ENCODE results near the gene FZR1. TPM values are rescaled to one million over a fixed set of nuclear protein-coding genes. Genes with fewer than 3 reads are reported as not detected.

FZR1 gene
- total and polyA plus RNA-seq, 9 of the 15 experiments (the other 6 are each of a cell fraction or from before 2014, with no cell fraction given) = 0.18 to 48.0 (median 22.2) TPM

DNA sequence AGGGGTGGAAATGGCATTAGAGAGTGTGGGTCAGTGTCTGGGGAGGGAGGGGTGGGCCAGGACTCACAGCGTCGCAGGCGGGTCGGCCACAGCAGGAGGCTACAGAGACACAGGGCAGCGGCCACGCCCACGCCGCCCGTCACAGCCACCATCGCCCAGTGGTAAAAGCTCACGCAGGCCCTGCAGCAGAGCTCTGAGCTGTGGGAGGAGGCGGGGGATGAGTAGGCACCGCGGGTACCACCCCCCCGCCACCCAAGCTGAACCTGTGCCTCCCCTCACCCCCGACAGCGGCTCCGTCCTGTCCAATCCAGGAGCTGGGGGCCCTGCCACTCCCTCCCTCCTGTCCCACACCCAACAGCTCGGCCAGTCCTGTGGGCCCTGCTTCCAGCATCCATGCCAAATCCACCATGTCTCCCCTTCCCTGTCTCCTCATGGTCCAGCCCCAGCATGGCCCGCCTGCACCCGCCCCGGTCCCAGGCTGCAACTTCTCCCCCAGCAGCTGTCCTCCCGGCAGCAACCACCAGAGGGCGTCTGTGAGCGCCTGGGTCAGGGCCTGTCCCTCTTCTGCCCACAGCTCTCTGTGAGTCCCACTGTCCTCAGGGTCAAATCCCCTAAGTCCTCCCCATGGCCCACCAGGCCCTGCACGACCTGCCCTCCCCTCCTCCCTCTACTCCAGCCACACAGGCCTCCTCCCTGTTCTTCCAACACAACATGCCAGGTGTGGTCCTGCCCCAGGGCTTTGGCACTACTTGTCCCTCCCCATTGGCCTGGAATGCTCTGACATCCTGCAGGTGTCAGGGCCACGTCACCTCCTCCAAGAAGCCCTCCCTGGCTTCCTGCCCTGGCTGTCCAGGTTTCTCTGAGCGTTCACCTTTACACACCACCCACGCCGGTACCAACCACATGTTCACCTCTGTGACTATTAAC, 38.9 kb downstream of the FZR1 start (continued):
- TF ChIP-seq CHD1 (IDR thresholded peaks at IDR 0.05; ENCODE audit: low read length) (no peak), CBX8 (IDR thresholded peaks at IDR 0.05; ENCODE audit: borderline replicate concordance, extremely low read depth, low read depth, low read length, poor library complexity, severe bottlenecking) (no peak), FOXM1 (IDR thresholded peaks at IDR 0.05; ENCODE audit: low read depth) (no peak), FOXM1 (CRISPR knock-in tag; IDR thresholded peaks at IDR 0.05; ENCODE audit: low read depth) (no peak), PURB (CRISPR knock-in tag; IDR thresholded peaks at IDR 0.05; ENCODE audit: low read depth) (no peak), CBFB (CRISPR knock-in tag; IDR thresholded peaks at IDR 0.05) (no peak), ZNF583 (CRISPR knock-in tag; IDR thresholded peaks at IDR 0.05) (no peak), FOXK2 (conservative IDR thresholded peaks at IDR 0.05 in 1 of 2, IDR thresholded peaks at IDR 0.05 in 1 of 2; ENCODE audit: low read depth in 2 of 2) (no peak), ZEB2 (IDR thresholded peaks at IDR 0.05) (no peak), TCF3 (CRISPR knock-in tag; IDR thresholded peaks at IDR 0.05) (no peak), NR2C2 (CRISPR knock-in tag; IDR thresholded peaks at IDR 0.05) (no peak), NR2C2 (tag; IDR thresholded peaks at IDR 0.05) (no peak), MCM3 (IDR thresholded peaks at IDR 0.05) (no peak), TSC22D4 (tag; IDR thresholded peaks at IDR 0.05) (no peak)
- TF ChIP-seq, protein P1, sequence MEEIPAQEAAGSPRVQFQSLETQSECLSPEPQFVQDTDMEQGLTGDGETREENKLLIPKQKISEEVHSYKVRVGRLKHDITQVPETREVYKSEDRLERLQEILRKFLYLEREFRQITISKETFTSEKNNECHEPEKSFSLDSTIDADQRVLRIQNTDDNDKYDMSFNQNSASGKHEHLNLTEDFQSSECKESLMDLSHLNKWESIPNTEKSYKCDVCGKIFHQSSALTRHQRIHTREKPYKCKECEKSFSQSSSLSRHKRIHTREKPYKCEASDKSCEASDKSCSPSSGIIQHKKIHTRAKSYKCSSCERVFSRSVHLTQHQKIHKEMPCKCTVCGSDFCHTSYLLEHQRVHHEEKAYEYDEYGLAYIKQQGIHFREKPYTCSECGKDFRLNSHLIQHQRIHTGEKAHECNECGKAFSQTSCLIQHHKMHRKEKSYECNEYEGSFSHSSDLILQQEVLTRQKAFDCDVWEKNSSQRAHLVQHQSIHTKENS (CRISPR knock-in tag; IDR thresholded peaks at IDR 0.05) = no peak
- TF ChIP-seq, protein P2, sequence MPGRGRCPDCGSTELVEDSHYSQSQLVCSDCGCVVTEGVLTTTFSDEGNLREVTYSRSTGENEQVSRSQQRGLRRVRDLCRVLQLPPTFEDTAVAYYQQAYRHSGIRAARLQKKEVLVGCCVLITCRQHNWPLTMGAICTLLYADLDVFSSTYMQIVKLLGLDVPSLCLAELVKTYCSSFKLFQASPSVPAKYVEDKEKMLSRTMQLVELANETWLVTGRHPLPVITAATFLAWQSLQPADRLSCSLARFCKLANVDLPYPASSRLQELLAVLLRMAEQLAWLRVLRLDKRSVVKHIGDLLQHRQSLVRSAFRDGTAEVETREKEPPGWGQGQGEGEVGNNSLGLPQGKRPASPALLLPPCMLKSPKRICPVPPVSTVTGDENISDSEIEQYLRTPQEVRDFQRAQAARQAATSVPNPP (IDR thresholded peaks at IDR 0.05; ENCODE audit: borderline replicate concordance, insufficient read depth, insufficient read length) = no peak
- TF ChIP-seq, protein P3, sequence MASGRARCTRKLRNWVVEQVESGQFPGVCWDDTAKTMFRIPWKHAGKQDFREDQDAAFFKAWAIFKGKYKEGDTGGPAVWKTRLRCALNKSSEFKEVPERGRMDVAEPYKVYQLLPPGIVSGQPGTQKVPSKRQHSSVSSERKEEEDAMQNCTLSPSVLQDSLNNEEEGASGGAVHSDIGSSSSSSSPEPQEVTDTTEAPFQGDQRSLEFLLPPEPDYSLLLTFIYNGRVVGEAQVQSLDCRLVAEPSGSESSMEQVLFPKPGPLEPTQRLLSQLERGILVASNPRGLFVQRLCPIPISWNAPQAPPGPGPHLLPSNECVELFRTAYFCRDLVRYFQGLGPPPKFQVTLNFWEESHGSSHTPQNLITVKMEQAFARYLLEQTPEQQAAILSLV (tag; IDR thresholded peaks at IDR 0.05) = no peak
- TF ChIP-seq, protein P4, sequence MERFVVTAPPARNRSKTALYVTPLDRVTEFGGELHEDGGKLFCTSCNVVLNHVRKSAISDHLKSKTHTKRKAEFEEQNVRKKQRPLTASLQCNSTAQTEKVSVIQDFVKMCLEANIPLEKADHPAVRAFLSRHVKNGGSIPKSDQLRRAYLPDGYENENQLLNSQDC (CRISPR knock-in tag; IDR thresholded peaks at IDR 0.05) = no peak
- TF ChIP-seq, protein P5, sequence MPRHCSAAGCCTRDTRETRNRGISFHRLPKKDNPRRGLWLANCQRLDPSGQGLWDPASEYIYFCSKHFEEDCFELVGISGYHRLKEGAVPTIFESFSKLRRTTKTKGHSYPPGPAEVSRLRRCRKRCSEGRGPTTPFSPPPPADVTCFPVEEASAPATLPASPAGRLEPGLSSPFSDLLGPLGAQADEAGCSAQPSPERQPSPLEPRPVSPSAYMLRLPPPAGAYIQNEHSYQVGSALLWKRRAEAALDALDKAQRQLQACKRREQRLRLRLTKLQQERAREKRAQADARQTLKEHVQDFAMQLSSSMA (CRISPR knock-in tag; IDR thresholded peaks at IDR 0.05) = no peak
- TF ChIP-seq, protein P6, sequence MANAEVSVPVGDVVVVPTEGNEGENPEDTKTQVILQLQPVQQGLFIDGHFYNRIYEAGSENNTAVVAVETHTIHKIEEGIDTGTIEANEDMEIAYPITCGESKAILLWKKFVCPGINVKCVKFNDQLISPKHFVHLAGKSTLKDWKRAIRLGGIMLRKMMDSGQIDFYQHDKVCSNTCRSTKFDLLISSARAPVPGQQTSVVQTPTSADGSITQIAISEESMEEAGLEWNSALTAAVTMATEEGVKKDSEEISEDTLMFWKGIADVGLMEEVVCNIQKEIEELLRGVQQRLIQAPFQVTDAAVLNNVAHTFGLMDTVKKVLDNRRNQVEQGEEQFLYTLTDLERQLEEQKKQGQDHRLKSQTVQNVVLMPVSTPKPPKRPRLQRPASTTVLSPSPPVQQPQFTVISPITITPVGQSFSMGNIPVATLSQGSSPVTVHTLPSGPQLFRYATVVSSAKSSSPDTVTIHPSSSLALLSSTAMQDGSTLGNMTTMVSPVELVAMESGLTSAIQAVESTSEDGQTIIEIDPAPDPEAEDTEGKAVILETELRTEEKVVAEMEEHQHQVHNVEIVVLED (CRISPR knock-in tag; IDR thresholded peaks at IDR 0.05) = no peak
